HG03196 (cell line): ENCODE measurements around the gene ACO2.

Source experiments
- ATAC-seq: cut with Tn5 transposase; IDR thresholded peaks from one replicate; pipeline ENCODE4 v1.9.1; 2021; ENCODE audit not compliant: unreplicated experiment

The ACO2 gene

DNA sequence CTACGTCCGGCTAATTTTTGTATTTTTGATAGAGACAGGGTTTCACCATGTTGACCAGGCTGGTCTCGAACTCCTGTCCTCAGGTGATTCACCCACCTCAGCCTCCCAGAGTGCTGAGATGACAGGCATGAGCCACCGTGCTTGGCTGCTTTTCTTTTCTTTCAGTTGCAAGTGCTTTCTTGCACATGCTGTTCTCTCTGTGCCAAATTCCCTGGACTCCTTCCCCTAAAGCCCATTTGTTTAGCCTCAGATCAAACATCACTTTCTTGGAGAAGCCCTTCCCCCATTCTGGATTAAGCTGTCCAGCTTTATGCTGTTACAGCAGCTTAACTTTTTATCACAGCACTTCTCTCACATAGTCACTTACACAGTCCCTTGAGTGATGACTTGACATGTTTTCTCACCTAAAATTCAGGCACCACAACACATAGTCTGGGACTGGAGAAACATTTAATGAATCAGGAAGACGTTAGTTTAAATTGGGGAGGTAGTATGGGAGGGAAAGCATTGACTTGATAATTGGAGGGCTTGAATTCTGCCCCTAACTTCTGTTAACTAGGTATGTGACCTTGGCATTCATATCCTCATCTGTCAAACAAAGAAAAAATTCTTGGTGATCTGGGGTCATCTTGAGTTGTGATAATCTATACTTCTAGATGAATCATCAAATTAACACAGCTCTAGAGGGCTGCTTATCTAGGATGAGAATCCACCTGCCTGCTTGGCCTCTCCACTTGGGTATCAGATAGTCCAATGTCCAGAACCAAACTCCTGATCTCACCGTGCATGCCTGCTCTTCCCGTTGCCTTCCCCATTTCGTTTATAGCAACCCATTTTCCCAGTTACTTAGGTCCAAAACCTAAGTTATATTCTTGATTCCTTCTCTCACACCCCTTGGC lies 18.4 kb downstream of the ACO2 start:
- ATAC-seq, result no peak

- ATAC-seq, result no peak
These were observed 19.2 kb downstream of the ACO2 start for GRCh38 chr22:41488076-41488475.

- ATAC-seq, result no peak
These were observed 19.9 kb downstream of the ACO2 start for GRCh38 chr22:41488596-41489385.

GRCh38 chr22:41491374-41492100 lies 22.6 kb downstream of the ACO2 start:
- no peak for ATAC-seq

DNA sequence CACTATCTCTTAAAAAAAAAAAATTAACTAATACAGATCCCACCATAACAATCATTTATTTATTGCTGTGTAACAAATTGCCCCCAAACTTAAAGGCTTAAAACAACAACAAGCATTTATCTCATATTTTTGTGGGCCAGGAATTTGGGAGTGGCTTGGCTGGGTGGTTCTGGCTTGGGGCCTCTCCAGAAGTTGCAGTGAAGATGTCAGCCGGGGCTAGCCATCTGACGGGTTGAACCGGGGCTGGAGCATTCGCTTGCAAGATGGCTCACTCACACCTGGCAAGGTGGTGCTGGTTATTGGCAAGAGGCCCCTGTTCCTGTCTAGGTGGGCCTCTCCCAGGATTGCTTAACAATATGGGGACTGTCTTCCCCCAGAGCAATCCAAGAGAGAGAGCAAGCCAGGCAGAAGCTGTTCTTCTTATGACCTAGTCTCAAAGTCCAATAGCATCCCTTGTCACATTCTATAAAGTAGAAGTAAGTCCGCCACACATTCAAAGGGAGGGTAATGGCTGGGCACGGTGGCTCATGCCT lies 29.5 kb downstream of the ACO2 start:
- no peak for ATAC-seq

DNA sequence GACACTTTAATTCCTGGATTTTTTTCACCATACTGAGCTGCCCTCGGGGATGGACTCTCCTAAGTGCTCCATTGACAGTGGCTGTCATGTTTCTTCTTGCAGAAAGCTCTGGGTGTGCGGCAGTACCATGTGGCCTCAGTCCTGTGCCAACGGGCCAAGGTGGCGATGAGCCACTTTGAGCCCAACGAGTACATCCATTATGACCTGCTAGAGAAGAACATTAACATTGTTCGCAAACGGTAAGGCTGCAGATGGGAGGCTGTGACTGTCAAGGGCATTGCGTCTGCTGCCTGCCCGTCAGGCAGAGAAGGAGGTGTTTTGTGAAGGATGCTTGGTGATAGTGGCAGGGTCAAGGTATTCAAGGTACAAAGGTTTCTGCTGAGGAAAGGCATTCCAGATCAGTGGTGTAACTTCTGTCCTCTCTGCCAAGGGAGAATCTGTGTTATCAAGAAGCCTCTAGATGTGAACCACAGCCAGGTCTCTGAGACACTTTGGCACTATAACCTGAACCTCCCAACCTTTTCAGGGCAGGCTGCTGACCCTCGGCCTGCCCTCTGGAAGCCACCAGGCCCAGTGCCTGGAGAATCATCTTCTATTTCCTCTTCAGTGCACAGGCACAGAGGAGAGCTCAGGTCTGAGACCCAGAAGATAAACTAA lies 30.8 kb downstream of the ACO2 start:
- ATAC-seq, result no peak

- no peak for ATAC-seq
These were observed 31.4 kb downstream of the ACO2 start for GRCh38 chr22:41500303-41500702.

- ATAC-seq, result no peak
These were observed 32.3 kb downstream of the ACO2 start for GRCh38 chr22:41501209-41501608.

DNA sequence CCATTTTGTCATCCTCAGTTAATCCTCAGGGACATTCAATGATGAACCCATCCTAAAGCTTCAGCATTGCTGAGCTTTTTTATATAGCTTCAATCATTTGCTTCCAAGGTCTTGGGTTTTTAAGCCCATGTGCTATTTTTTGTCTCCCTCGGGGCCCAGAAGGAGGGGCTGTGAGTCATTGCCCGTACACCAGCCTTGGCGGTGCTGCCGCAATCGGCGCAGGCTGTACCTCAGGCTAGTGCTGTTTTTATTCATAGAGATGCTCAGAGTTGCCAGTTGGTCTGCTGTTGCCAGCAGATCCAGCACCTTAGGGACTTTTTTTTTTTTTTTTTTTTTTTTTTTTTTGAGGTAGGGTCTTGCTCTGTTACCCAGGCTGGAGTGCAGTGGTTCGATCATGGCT lies 35.5 kb downstream of the ACO2 start:
- ATAC-seq, result no peak

GRCh38 chr22:41504816-41505215 lies 35.9 kb downstream of the ACO2 start:
- no peak for ATAC-seq

DNA sequence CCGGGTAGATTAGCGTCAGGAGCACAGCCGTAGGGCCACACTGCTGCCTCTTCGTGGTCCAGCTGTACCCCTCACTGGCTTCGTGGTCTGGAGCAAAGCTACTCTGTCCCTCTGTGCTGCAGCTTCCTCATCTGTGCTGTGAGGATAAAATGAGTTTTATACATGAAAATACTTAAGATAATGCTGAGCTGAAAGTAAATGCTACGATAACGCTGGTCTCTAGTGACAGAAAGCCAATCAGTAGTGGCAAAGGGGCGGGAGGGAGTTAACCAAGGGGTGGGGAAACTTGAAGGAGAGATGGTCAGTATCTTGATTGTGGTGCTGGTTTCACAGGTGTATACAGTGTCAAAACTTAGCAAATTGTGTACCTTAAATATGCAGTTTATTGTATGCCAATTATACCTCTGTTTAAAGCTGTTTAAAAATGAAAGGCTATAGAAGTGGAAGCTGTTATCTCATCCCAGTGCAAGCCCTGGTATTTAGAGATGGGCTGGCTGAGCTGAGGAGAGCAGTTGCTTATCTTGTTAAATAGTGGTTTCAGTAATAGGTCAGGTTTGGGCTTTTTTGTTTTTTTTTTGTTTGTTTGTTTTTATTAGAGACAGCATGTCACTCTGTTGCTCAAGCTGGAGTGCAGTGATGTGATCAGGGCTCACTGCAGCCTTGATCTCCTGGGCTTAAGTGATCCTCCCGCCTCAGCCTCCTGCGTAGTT lies 36.7 kb downstream of the ACO2 start:
- ATAC-seq, result no peak

- no peak for ATAC-seq
These were observed 38.6 kb downstream of the ACO2 start for GRCh38 chr22:41507330-41508063.

DNA sequence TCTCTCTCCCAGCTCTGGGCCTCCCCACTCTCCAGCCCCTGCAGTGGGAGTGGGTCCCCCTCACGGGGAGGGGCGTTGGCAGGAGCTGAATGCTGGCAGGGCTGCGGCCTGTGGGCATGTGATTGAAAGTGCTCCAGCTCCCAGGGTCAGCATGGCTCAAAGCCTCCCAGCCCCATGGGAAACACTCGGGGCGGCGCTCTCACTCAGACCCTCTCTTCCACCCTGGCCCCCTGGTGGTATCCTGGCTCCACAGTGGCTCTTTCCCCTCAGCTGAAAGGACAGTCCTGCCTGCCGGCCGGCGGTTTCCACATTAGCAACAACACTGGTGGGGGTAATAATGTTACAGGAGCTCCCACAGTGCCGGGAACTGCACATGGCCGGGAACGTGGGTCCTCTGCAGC lies 39.9 kb downstream of the ACO2 start:
- ATAC-seq, result no peak

DNA sequence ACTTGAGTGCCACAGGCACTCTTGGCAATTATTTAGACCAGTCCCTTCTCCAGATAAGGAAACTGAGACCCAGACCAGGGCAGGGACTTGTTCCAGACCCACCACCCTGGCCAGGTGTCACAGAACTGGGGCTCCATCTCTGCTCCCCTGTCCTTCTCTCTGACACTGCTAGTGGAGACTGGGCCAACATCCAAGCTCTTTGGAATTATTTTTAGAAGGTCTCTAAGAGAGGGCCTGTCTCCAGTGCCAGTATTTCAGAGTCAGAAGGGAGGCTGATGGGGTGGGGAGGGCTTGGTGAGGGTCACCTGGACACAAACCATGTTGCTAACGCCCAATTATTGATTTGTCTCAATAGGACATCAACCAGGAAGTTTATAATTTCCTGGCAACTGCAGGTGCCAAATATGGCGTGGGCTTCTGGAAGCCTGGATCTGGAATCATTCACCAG lies 42.6 kb downstream of the ACO2 start:
- ATAC-seq, result no peak

GRCh38 chr22:41512421-41513194 lies 43.7 kb downstream of the ACO2 start:
- ATAC-seq, result no peak

- no peak for ATAC-seq
These were observed 44.5 kb downstream of the ACO2 start for GRCh38 chr22:41513391-41513790.

DNA sequence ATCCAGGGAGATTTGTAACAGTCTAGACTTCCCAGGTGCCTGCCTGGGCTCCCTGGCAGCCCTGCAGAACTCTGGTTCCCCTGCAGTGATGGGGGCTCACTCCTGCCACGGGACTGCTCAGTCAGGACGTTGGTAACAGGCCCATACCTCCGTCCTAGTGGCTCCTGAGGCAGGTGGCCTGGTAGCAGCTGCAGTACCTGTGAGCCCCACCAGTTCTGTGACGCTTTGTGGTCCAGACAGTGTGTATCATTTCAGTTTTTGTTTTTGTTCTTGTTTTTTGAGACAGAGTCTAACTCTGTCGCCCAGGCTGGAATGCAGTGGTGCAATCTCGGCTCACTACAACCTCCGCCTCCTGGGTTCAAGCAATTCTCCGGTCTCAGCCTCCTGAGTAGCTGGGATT lies 47.5 kb downstream of the ACO2 start:
- no peak for ATAC-seq

- ATAC-seq, result no peak
These were observed 48.5 kb downstream of the ACO2 start for GRCh38 chr22:41517172-41518047.
